Measurements from ENCODE around the gene MYRFL.

GRCh38 chr12:69921831-69922230 is 96.8 kb downstream of the MYRFL start:
- TF ChIP-seq, protein P1, sequence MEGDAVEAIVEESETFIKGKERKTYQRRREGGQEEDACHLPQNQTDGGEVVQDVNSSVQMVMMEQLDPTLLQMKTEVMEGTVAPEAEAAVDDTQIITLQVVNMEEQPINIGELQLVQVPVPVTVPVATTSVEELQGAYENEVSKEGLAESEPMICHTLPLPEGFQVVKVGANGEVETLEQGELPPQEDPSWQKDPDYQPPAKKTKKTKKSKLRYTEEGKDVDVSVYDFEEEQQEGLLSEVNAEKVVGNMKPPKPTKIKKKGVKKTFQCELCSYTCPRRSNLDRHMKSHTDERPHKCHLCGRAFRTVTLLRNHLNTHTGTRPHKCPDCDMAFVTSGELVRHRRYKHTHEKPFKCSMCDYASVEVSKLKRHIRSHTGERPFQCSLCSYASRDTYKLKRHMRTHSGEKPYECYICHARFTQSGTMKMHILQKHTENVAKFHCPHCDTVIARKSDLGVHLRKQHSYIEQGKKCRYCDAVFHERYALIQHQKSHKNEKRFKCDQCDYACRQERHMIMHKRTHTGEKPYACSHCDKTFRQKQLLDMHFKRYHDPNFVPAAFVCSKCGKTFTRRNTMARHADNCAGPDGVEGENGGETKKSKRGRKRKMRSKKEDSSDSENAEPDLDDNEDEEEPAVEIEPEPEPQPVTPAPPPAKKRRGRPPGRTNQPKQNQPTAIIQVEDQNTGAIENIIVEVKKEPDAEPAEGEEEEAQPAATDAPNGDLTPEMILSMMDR (IDR thresholded peaks at IDR 0.05; ENCODE audit: poor library complexity, severe bottlenecking): no peak
- TF ChIP-seq RAD21 (conservative IDR thresholded peaks at IDR 0.05) (no peak), REST (IDR thresholded peaks at IDR 0.05; ENCODE audit: borderline replicate concordance) (no peak), POLR2AphosphoS5 (IDR thresholded peaks at IDR 0.05) (no peak), EP300 (conservative IDR thresholded peaks at IDR 0.05; ENCODE audit: poor library complexity, severe bottlenecking) (no peak), SMC3 (conservative IDR thresholded peaks at IDR 0.05; ENCODE audit: poor library complexity) (no peak), EZH2 (IDR thresholded peaks at IDR 0.05; ENCODE audit: borderline replicate concordance, insufficient read depth, low read length, poor library complexity, severe bottlenecking) (no peak), TAF1 (IDR thresholded peaks at IDR 0.05; ENCODE audit: low read depth) (no peak)
